ENCODE results near the gene GABRG3. TPM values are rescaled to one million over a fixed set of nuclear protein-coding genes. Genes with fewer than 3 reads are reported as not detected.

GABRG3 gene
- total RNA-seq, 4 donors from 2014 or later: not detected

GRCh38 chr15:27111323-27111722 is 140.3 kb downstream of the GABRG3 start:
- TF ChIP-seq CTCF (IDR thresholded peaks at IDR 0.05): no peak
- no peak for ATAC-seq (ENCODE audit: low FRiP score)

GRCh38 chr15:27114473-27114872 is 143.5 kb downstream of the GABRG3 start:
- no peak for TF ChIP-seq CTCF (IDR thresholded peaks at IDR 0.05)
- DNase-seq (ENCODE audit: low spot score): no peak

More at GRCh38 chr15:27111323-27111722, 140.3 kb downstream of the GABRG3 start:
- DNase-seq (ENCODE audit: low spot score): no peak

GRCh38 chr15:27119695-27120266 is 148.8 kb downstream of the GABRG3 start:
- DNase-seq (ENCODE audit: low spot score): no peak
- ATAC-seq (ENCODE audit: low FRiP score): no peak
- no peak for TF ChIP-seq CTCF (IDR thresholded peaks at IDR 0.05)

More at GRCh38 chr15:27114473-27114872, 143.5 kb downstream of the GABRG3 start:
- no peak for ATAC-seq (ENCODE audit: low FRiP score)

- no peak for TF ChIP-seq CTCF (IDR thresholded peaks at IDR 0.05)
- DNase-seq (ENCODE audit: low spot score) (no peak), ATAC-seq (ENCODE audit: low FRiP score) (no peak)
Measured at GRCh38 chr15:27121672-27122071, 150.7 kb downstream of the GABRG3 start.

- TF ChIP-seq CTCF (IDR thresholded peaks at IDR 0.05): no peak
- ATAC-seq (ENCODE audit: low FRiP score) (no peak), DNase-seq (ENCODE audit: low spot score) (no peak)
Measured at GRCh38 chr15:27123291-27123690, 152.3 kb downstream of the GABRG3 start.

GRCh38 chr15:27123808-27124207 is 152.8 kb downstream of the GABRG3 start:
- DNase-seq (ENCODE audit: low spot score) (no peak), ATAC-seq (ENCODE audit: low FRiP score) (no peak)
- no peak for TF ChIP-seq CTCF (IDR thresholded peaks at IDR 0.05)

GRCh38 chr15:27124287-27124871 is 153.4 kb downstream of the GABRG3 start:
- no peak for TF ChIP-seq CTCF (IDR thresholded peaks at IDR 0.05)
- no peak for ATAC-seq (ENCODE audit: low FRiP score)
- DNase-seq (ENCODE audit: low spot score): no peak
